ENCODE results near the gene ARPC1B. TPM values are rescaled to one million over a fixed set of nuclear protein-coding genes. Genes with fewer than 3 reads are reported as not detected.
"Not testable (repeated sequence)": the region's sequence is repeated elsewhere in the genome, so short reads cannot be mapped to it uniquely, and the experiment has no call there.

ARPC1B gene
- total RNA-seq, 8 experiments from 2014 or later, result 2.6 to 396 (median 23.9) TPM

DNA sequence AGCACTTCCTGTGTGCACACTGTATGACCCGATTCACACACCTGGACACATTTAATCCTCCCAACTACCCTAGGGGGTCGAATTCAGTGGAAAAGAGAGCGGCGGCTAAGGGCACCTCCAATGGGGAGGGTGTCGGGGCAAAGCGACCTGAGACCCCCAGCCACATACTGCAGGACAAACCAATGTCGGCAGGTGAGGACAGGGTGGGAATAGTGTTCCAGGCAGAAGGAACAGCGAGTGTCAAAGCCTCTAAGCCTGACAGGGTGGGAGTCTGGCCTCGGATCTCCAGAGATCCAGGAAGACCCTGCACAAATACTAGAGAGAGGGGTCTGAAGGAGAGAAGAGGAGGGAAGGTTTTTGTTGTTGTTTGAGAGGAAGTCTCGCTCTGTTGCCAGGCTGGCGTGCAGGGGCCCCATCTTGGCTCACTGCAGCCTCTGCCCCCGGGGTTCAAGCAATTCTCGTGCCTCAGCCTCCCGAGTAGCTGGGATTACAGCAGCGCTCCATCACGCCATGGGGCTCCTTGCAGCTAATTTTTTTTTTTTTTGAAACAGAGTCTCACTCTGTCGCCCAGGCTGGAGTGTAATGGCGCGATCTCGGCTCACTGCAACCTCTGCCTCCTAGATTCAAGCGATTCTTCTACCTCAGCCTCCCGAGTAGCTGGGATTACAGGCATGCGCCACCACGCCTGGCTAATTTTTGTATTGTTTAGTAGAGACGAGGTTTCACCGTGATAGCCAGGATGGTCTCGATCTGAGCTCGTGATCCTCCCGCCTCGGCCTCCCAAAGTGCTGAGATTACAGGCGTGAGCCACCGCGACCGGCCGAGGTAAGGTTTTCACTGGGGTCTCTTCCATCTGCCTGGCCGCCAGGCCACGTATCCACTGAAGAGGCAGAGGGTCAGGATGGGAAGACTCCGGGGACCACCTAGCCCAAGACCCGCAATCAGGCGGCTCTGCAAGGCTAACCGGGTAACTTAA is 1.2 kb upstream of the ARPC1B start:
- ATAC-seq (replicated peaks in 6 of 8), result no peak
- in situ Hi-C loops (cut with MboI; ENCODE audit: low pct_unique_long_range_greater_than_20kb in 2 of 9, low sequenced_read_pairs in 9 of 9, unreplicated experiment in 9 of 9), result no loop called here
- WGBS, 10 experiments, result 83 to 100% (median 90%) methylated on average over 1 to 9 of the region's 41 CpGs; no CpG with 5 or more reads in 3 of the 10 experiments
- no peaks in the 10 kb centered on the region for H3K4me1 ChIP-seq (replicated peaks in 1 of 2)
- no peak overlapping the region for H3K27ac ChIP-seq
- peak overlapping the region in 2 of 5 donors; percentile 43 to 64 for H3K4me3 ChIP-seq

DNA sequence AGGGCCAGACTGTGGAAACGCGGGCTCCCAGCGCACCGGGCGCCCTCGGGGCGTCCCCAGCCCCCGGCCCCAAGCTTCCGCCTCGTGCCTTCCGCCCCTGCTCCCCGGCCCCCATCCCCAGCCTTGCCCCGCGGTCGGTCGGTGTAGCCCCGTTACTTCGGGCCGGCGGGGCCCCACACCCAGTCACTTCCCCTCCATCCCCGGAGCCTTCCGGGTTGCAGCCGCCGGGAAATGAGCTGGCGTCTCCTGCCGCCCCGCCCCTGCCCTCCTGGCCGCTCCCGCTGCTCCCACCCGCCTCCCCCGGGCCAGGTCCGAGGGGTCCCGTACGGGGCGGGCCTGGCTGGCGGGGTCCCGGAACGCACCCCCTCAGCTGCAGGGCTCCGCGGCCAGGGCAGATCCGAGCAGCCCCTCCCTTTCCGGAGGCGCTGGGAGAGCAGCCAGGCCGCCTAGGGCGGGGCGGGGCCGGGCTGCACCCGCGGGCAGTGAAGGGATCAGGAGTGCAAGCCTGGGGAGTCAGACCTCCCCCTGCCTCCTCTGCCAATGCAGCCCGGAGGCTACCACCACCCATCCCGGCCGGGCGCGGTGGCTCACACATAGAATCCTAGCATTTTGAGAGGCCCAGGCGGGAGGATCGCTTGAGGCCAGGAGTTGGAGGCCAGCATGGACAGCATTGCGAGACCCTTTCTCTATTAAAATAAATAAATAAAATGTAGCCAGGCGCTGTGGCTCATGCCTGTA is 709 bp downstream of the ARPC1B start:
- H3K4me1 ChIP-seq (replicated peaks in 1 of 2), result no peaks in the 10 kb centered on the region
- ATAC-seq (replicated peaks in 6 of 8), result peak; percentile 33 to 85 (median 79)
- 40 to 66% (median 59%) methylated on average over 1 to 4 of the region's 58 CpGs; no CpG with 5 or more reads in 6 of the 10 experiments for WGBS, 10 experiments
- no peak overlapping the region for H3K27ac ChIP-seq
- peak overlapping the region; percentile 41 to 73 (median 47) for H3K4me3 ChIP-seq
- in situ Hi-C loops (cut with MboI; ENCODE audit: low pct_unique_long_range_greater_than_20kb in 2 of 9, low sequenced_read_pairs in 9 of 9, unreplicated experiment in 9 of 9), result no loop called here

DNA sequence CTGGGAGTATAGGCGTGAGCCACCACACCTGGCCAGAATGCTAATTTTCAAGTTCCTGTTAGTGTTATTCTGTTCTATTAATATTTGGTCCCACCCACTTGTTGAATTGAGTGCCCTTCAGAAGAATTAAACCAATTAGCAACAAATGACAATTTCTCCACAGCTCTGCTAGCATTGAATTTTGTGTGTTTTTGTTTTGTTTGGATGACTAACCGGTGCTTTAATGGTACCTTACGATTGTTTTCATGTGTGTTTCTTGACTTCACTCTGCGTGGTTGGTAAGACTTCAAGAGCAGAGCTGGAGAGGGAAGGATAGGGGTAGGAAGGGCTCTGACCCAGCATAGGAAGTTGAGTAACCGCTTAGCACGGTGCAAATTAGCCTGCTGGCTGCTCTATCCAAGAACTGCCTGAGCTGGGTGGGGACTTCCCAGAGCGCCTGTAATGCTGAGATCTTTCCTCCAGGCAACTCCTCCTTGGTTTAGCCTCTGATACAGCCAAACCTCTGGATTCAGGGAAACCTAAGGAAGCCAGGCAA is 4.6 kb downstream of the ARPC1B start:
- peak in 3 of 8 experiments; percentile 59 to 76 (median 66) for ATAC-seq (replicated peaks in 6 of 8)
- in situ Hi-C loops (cut with MboI; ENCODE audit: low pct_unique_long_range_greater_than_20kb in 2 of 9, low sequenced_read_pairs in 9 of 9, unreplicated experiment in 9 of 9), result no loop called here
- 0 to 100% (median 78%) methylated on average over 1 to 5 of the region's 7 CpGs; no CpG with 5 or more reads in 3 of the 10 experiments for WGBS, 10 experiments
- no peaks in the 10 kb centered on the region for H3K4me1 ChIP-seq (replicated peaks in 1 of 2)
- no peak overlapping the region for H3K4me3 ChIP-seq
- no peak overlapping the region for H3K27ac ChIP-seq

DNA sequence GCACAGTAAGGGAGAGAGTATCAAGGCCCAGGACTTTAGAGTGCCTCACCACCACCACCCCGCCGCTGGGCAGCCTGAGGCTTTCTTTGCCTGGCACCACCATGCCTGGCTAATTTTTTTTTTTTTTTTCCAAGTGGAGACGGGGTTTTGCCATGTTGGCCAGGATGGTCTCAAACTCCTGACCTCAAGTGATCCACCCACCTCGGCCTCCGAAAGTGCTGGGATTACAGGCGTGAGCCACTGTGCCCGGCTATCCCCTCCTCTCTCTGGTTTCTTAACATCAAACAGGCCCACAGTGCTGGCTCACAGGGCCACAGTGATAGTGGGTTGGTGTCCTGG is 5.1 kb downstream of the ARPC1B start:
- in situ Hi-C loops (cut with MboI; ENCODE audit: low pct_unique_long_range_greater_than_20kb in 2 of 9, low sequenced_read_pairs in 9 of 9, unreplicated experiment in 9 of 9); H3K27ac ChIP-seq; H3K4me3 ChIP-seq; H3K4me1 ChIP-seq (replicated peaks in 1 of 2): not testable (repeated sequence)
- WGBS, 10 experiments, result 0 to 100% (median 92%) methylated on average over 1 to 2 of the region's 7 CpGs; no CpG with 5 or more reads in 4 of the 10 experiments
- peak in 1 of 8 experiments; percentile 3 for ATAC-seq (replicated peaks in 6 of 8)

DNA sequence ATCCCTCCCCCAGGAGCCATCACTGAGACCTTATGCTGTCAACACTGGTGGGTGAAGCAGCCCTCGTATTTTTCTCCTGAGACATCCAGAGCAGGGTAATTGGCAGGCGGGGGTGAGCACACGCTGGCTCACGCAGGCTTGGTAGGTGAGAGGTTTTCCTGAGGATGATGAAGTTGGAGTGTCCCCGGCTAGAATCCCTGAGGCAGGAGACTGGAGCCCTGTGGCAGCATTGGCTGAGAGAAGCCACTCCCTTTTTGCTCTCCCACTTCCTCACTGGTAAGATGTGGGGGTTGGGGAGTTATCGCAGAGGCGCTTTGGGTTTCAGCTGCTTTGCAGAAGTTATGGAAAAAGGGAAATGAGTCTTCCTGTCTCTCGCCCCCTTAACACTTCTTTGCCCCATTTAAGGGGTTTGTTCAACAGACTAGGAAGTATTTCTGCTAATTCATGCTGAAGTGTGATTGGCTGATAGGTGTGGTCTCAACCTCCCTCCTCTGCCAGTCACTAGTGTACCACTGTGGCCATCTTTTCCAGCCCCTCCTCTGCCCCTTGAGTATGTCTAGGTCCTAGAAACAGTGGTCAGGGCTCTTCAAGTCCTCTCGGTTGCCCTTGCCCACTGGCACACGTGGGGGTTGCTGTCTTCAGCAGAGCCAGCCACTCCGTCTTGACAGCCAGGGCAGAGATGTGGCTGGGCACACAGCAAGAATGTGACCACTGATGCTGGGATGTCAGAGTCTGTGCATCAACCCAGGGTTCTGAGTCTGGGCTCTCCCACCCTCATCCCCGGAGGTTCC is 5.7 kb downstream of the ARPC1B start:
- Histone ChIP-seq H3K4me1 (replicated peaks in 1 of 2) (no peaks in the 10 kb centered on the region), H3K27ac (no peak overlapping the region), H3K4me3 (no peak overlapping the region)
- 20 to 100% (median 91%) methylated on average over 1 to 4 of the region's 12 CpGs; no CpG with 5 or more reads in 4 of the 10 experiments for WGBS, 10 experiments
- in situ Hi-C loops (cut with MboI; ENCODE audit: low pct_unique_long_range_greater_than_20kb in 2 of 9, low sequenced_read_pairs in 9 of 9, unreplicated experiment in 9 of 9), result no loop called here
- ATAC-seq (replicated peaks in 6 of 8), result peak in 2 of 8 experiments; percentile 8 to 11

DNA sequence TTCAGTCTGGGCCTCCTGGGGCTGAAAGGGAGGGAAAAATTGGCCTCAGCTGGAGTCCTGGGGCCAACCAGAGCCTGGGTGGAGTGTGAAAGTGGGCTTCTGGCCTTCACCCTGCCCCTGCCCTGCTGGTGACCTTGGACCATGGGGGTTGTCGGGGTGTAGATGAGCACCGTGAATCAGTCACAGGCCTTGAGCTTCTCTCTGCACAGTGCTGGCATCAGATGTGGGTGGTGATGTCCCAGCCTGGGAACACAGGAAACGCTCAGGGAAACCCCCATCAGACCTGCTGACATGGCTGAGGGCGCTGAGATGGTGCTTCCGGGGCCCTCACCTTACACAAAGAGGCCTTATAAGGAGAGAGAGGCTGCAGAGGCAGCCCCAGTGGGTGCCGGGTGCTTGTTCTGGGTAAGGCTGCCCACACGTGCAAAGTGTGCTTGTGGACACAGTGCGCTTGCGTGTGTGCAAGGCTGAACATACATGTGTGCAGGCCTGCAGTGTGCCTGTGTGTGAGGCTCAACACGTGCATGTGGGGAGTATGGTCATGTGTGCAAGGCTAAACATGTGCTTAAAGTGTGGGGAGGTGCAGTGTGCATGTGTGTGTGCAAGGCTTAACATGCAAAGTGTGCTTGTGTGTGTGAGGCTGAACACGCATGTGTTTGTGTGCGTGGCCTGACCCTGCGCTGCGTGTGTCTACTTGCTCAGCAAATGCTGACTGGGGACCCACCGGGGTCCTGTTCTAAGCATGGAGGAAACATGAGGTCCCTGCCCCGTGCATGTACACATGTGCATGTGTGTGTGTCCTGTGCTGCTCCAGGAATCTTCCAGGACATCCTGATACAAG is 6.5 kb downstream of the ARPC1B start:
- no peak overlapping the region for H3K4me3 ChIP-seq
- peak in 4 of 8 experiments; percentile 0 to 19 (median 16) for ATAC-seq (replicated peaks in 6 of 8)
- in situ Hi-C loops (cut with MboI; ENCODE audit: low pct_unique_long_range_greater_than_20kb in 2 of 9, low sequenced_read_pairs in 9 of 9, unreplicated experiment in 9 of 9), result no loop called here
- no peaks in the 10 kb centered on the region for H3K4me1 ChIP-seq (replicated peaks in 1 of 2)
- no peak overlapping the region for H3K27ac ChIP-seq
- WGBS, 10 experiments, result 66 to 100% (median 78%) methylated on average over 1 to 8 of the region's 16 CpGs; no CpG with 5 or more reads in 4 of the 10 experiments

DNA sequence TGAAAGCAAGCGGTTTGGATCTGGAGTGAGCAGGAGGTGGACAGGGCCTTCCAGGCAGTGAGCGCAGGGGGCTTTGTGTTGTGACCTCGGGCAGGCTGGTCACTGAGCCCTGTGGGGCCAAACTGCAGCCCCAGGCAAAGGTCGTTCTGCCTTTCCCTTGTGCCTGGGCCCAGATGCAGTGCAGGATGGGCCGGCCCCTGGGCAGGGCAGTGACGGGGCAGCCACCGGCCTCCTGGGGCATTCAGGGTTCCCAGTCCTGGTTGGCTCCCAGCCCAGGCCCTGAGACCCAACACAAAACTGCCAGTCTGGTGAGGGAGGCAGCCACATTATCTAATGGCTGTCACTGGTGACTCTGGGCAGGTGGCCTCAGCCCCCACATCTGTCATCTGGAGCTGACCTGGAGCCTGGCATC is 7.1 kb downstream of the ARPC1B start:
- ATAC-seq (replicated peaks in 6 of 8), result peak in 2 of 8 experiments; percentile 7 to 13
- 60 to 100% (median 100%) methylated on average over 1 to 3 of the region's 7 CpGs; no CpG with 5 or more reads in 7 of the 10 experiments for WGBS, 10 experiments
- Histone ChIP-seq H3K27ac (no peak overlapping the region), H3K4me1 (replicated peaks in 1 of 2) (no peaks in the 10 kb centered on the region), H3K4me3 (no peak overlapping the region)
- in situ Hi-C loops (cut with MboI; ENCODE audit: low pct_unique_long_range_greater_than_20kb in 2 of 9, low sequenced_read_pairs in 9 of 9, unreplicated experiment in 9 of 9), result no loop called here

DNA sequence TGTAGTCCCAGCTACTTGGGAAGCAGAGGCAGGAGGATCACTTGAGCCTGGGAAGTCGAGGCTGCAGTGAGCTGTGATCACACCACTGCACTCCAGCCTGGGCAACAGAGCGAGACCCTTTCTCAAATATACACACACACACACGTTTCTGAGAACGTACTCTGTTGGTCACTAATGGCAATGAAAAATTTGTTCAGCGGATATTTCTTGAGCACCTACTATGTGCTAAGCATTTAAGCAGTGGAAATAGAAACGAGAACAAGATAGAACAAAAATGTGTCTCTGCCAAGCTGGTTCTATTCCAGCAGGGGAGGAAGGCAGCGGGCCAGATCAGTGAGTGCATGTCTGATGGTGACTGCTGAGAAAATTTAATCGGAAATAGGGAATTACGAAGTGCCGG is 8.7 kb downstream of the ARPC1B start:
- no peak for ATAC-seq (replicated peaks in 6 of 8)
- H3K4me1 ChIP-seq (replicated peaks in 1 of 2), result no peaks in the 10 kb centered on the region
- H3K4me3 ChIP-seq, result no peak overlapping the region
- 73 to 98% (median 85%) methylated on average over 1 to 5 of the region's 10 CpGs; no CpG with 5 or more reads in 1 of the 10 experiments for WGBS, 10 experiments
- in situ Hi-C loops (cut with MboI; ENCODE audit: low pct_unique_long_range_greater_than_20kb in 2 of 9, low sequenced_read_pairs in 9 of 9, unreplicated experiment in 9 of 9), result no loop called here
- no peak overlapping the region for H3K27ac ChIP-seq

DNA sequence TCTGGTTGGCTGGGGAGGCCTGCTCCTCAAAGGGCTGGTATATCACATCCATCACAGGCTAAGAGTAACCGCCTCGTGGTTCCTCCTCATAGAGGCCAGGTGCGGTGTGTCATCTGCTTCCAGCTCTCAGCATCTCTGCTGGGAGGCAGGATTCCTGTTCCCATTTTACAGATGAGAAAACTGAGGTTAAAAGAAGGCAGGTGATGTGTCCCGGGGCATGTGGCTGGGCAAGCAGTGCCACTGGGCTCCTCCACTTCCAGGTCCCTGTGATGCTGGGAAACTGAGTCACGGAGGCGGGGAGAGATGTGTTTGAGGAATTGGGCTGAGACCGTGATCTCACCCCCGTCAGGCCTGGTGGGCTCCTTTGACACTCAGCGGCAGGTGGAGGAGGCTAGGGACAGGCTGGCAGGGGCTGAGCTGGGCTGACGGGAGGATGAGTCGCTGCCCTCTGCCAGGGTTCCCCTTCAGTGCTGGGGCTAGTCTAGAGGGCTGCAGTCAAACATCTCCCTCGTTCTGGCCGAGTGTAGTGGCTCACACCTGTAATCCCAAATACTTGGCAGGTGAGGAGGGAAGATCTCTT is 9.4 kb downstream of the ARPC1B start:
- in situ Hi-C loops (cut with MboI; ENCODE audit: low pct_unique_long_range_greater_than_20kb in 2 of 9, low sequenced_read_pairs in 9 of 9, unreplicated experiment in 9 of 9), result no loop called here
- Histone ChIP-seq H3K4me3 (no peak overlapping the region), H3K4me1 (replicated peaks in 1 of 2) (no peaks in the 10 kb centered on the region), H3K27ac (no peak overlapping the region)
- 75 to 97% (median 87%) methylated on average over 1 to 6 of the region's 13 CpGs; no CpG with 5 or more reads in 6 of the 10 experiments for WGBS, 10 experiments
- no peak for ATAC-seq (replicated peaks in 6 of 8)

DNA sequence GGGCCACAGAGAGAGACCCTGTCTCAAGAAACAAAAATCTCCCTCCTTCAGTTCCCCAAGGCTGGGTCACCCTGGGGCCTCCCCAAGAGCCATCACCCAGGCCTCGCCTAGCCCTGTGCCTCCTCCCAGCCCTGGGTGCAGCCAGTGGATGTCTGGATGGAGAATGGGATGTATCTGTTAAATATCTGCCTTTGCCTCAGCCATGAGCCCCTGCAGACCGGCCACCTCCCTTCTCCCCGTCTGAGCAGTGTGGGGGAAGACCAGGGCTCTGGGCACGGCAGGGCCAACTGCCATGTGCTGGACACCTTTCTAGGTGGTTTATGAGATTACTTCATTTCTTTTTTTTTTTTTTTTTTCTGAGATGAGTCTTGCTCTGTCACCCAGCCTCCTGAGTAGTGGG is 10.0 kb downstream of the ARPC1B start:
- no peak for ATAC-seq (replicated peaks in 6 of 8)
- in situ Hi-C loops (cut with MboI; ENCODE audit: low pct_unique_long_range_greater_than_20kb in 2 of 9, low sequenced_read_pairs in 9 of 9, unreplicated experiment in 9 of 9), result no loop called here
- WGBS, 10 experiments, result 83 to 100% (median 97%) methylated on average over 1 to 3 of the region's 4 CpGs; no CpG with 5 or more reads in 5 of the 10 experiments
- Histone ChIP-seq H3K4me1 (replicated peaks in 1 of 2) (no peaks in the 10 kb centered on the region), H3K4me3 (no peak overlapping the region), H3K27ac (no peak overlapping the region)

DNA sequence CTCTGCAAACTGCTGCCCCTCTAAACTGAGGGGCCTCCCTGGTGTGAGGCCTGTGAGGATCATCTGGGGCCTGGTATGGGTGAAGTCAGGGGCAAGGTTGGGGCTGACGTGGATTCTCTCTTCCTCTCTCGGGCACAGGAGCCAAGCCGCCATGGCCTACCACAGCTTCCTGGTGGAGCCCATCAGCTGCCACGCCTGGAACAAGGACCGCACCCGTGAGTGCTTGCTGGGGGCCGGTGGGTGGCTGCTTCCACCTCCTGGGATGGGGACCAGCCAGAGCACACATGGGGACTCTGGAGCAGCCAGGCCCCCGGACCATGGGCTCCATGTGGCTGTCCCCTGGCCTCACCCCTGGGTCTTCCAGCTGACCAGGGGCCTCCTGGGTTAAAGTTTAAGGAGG is 11.0 kb downstream of the ARPC1B start:
- Histone ChIP-seq H3K27ac (no peak overlapping the region), H3K4me3 (no peak overlapping the region), H3K4me1 (replicated peaks in 1 of 2) (no peaks in the 10 kb centered on the region)
- ATAC-seq (replicated peaks in 6 of 8), result no peak
- WGBS, 10 experiments, result 67% methylated on average over 1 of the region's 8 CpGs; no CpG with 5 or more reads in 9 of the 10 experiments
- in situ Hi-C loops (cut with MboI; ENCODE audit: low pct_unique_long_range_greater_than_20kb in 2 of 9, low sequenced_read_pairs in 9 of 9, unreplicated experiment in 9 of 9), result no loop called here

All from motor neuron (in vitro differentiated cells).